HG02798 (cell line): ENCODE measurements around the gene AIDA.
A peak's percentile ranks its signal among the peaks of the same experiment; 100 is the strongest.
"Not testable (repeated sequence)": the region's sequence is repeated elsewhere in the genome, so short reads cannot be mapped to it uniquely, and the experiment has no call there.

Source experiments
- ATAC-seq: cut with Tn5 transposase; IDR thresholded peaks from one replicate; pipeline ENCODE4 v1.9.1; 2021; ENCODE audit warnings: mild to moderate bottlenecking; ENCODE audit not compliant: unreplicated experiment, poor library complexity

Gene AIDA

GRCh38 chr1:222713091-222713961, 1.0 kb upstream of the AIDA start:
- ATAC-seq, result peak; percentile 78

- peak; percentile 35 for ATAC-seq
Observed at GRCh38 chr1:222711319-222712252, 705 bp downstream of the AIDA start.

GRCh38 chr1:222709700-222710153, 2.6 kb downstream of the AIDA start:
- ATAC-seq, result no peak

- no peak for ATAC-seq
Observed at GRCh38 chr1:222706815-222707214, 5.5 kb downstream of the AIDA start.

- no peak for ATAC-seq
Observed at GRCh38 chr1:222704260-222704659, 8.0 kb downstream of the AIDA start.

GRCh38 chr1:222702210-222702609, 10.1 kb downstream of the AIDA start:
- no peak for ATAC-seq

- no peak for ATAC-seq
Observed at GRCh38 chr1:222697826-222698225, 14.5 kb downstream of the AIDA start.

- ATAC-seq, result no peak
Observed at GRCh38 chr1:222697203-222697602, 15.1 kb downstream of the AIDA start.

GRCh38 chr1:222696741-222697140, 15.6 kb downstream of the AIDA start:
- ATAC-seq, result no peak

- no peak for ATAC-seq
Observed at GRCh38 chr1:222694927-222695326, 17.4 kb downstream of the AIDA start.

- no peak for ATAC-seq
Observed at GRCh38 chr1:222691016-222691415, 21.3 kb downstream of the AIDA start.

GRCh38 chr1:222680080-222680479, 32.2 kb downstream of the AIDA start:
- no peak for ATAC-seq

- ATAC-seq, result no peak
Observed at GRCh38 chr1:222670110-222670509, 42.2 kb downstream of the AIDA start.

GRCh38 chr1:222669107-222669506, 43.2 kb downstream of the AIDA start:
- ATAC-seq, result not testable (repeated sequence)

GRCh38 chr1:222668184-222668583, 44.1 kb downstream of the AIDA start:
- not testable (repeated sequence) for ATAC-seq

- ATAC-seq, result no peak
Observed at GRCh38 chr1:222665964-222666363, 46.3 kb downstream of the AIDA start.

- ATAC-seq, result no peak
Observed at GRCh38 chr1:222663431-222663934, 48.8 kb downstream of the AIDA start.

GRCh38 chr1:222657899-222658298, 54.4 kb downstream of the AIDA start:
- no peak for ATAC-seq

GRCh38 chr1:222656391-222657155, 55.7 kb downstream of the AIDA start:
- no peak for ATAC-seq

GRCh38 chr1:222654849-222655248, 57.4 kb downstream of the AIDA start:
- ATAC-seq, result peak; percentile 97
